Keratinocyte (primary cell): ENCODE results near the gene TLR9. TPM values are rescaled to one million over a fixed set of nuclear protein-coding genes. Genes with fewer than 3 reads are reported as not detected.

ENCODE experiments used
- DNase-seq: peaks from one replicate; pipeline ENCODE4 v3.0.0-alpha.2; 2011; ENCODE audit warnings: low read depth, missing footprints, low spot score
- FAIRE-seq: peaks from 2 replicates; lab custom pipeline; 2011; peaks lifted over from hg19 to GRCh38; lab: Jason Lieb, UNC
- H2AFZ ChIP-seq: 2 replicates; pipeline ENCODE4 v1.6.0; 2012; ENCODE audit warnings: low read length, control low read depth, inconsistent platforms; ENCODE audit not compliant: control insufficient read depth
- H3K27ac ChIP-seq: 2 replicates; pipeline ENCODE4 v1.5.1; 2011; ENCODE audit warnings: low read length; ENCODE audit not compliant: control insufficient read depth, insufficient read depth
- H3K27me3 ChIP-seq: 3 replicates; pipeline ENCODE4 v1.6.0; 2011; ENCODE audit warnings: low read length; ENCODE audit not compliant: control insufficient read depth, insufficient read depth; ENCODE audit errors: extremely low read depth
- H3K36me3 ChIP-seq, 2 experiments: 2 replicates in 1 of 2; 3 replicates in 1 of 2; pipeline ENCODE4 v1.5.1; 2011; ENCODE audit warnings: low read length in 2 of 2, mild to moderate bottlenecking in 1 of 2; ENCODE audit not compliant: control insufficient read depth in 2 of 2, insufficient read depth in 2 of 2; ENCODE audit errors: extremely low read depth in 1 of 2
- H3K4me1 ChIP-seq: 3 replicates; pipeline ENCODE4 v1.5.1; 2011; ENCODE audit warnings: low read length; ENCODE audit not compliant: control insufficient read depth, insufficient read depth; ENCODE audit errors: extremely low read depth
- H3K4me2 ChIP-seq: 3 replicates; pipeline ENCODE4 v1.6.0; 2011; ENCODE audit warnings: low read depth, low read length; ENCODE audit not compliant: control insufficient read depth, insufficient read depth; ENCODE audit errors: extremely low read depth
- H3K4me3 ChIP-seq, 3 experiments: fragments of 200-600 bp in 1 of 3; sonication (generic) in 1 of 3; 2 replicates in 2 of 3; 3 replicates in 1 of 3; pipeline ENCODE4 v1.5.1; 2011 to 2016; ENCODE audit warnings: low read length in 3 of 3, mild to moderate bottlenecking in 3 of 3, control low read depth in 2 of 3, inconsistent platforms in 1 of 3, low read depth in 1 of 3, mixed read lengths in 1 of 3, mixed run types in 1 of 3, moderate library complexity in 1 of 3; ENCODE audit not compliant: control insufficient read depth in 2 of 3, insufficient read depth in 2 of 3; ENCODE audit errors: extremely low read depth in 1 of 3
- H3K79me2 ChIP-seq: 2 replicates; pipeline ENCODE4 v1.6.0; 2012; ENCODE audit warnings: low read length; ENCODE audit not compliant: control insufficient read depth, insufficient read depth
- H3K9ac ChIP-seq: 3 replicates; pipeline ENCODE4 v1.6.0; 2011; ENCODE audit warnings: low read length; ENCODE audit not compliant: control insufficient read depth, insufficient read depth; ENCODE audit errors: extremely low read depth
- H3K9me1 ChIP-seq: 3 replicates; pipeline ENCODE4 v1.6.0; 2011; ENCODE audit warnings: low read length; ENCODE audit not compliant: control insufficient read depth, insufficient read depth; ENCODE audit errors: extremely low read depth
- H3K9me3 ChIP-seq: 2 replicates; pipeline ENCODE4 v1.5.1; 2012; ENCODE audit warnings: low read depth, low read length; ENCODE audit not compliant: control insufficient read depth
- H4K20me1 ChIP-seq: 3 replicates; pipeline ENCODE4 v1.6.0; 2011; ENCODE audit warnings: low read length; ENCODE audit not compliant: control insufficient read depth, insufficient read depth; ENCODE audit errors: extremely low read depth
- CTCF ChIP-seq, 3 experiments: IDR thresholded peaks in 1 of 3; conservative IDR thresholded peaks in 1 of 3; optimal IDR thresholded peaks in 1 of 3; 2 replicates in 2 of 3; 3 replicates in 1 of 3; pipeline versions ENCODE3 to v1.5.1; 2011; ENCODE audit warnings: low read length in 3 of 3, mild to moderate bottlenecking in 3 of 3, moderate library complexity in 2 of 3, control low read depth in 1 of 3, inconsistent platforms in 1 of 3; ENCODE audit not compliant: insufficient read depth in 2 of 3; ENCODE audit errors: extremely low read depth in 1 of 3
- EZH2 ChIP-seq: IDR thresholded peaks from one replicate; pipeline ENCODE4 v1.6.1; 2012; ENCODE audit warnings: inconsistent platforms, mild to moderate bottlenecking, low read length, moderate library complexity
- dilution Hi-C: fragments of 300-500 bp; cut with MboI; formaldehyde crosslinking; loops from one replicate; pipeline ENCODE4 v1.7.0; 2020; ENCODE audit warnings: low sequenced_read_pairs; ENCODE audit not compliant: extremely low pct_ligation_motif_present
- polyA plus RNA-seq, 5 experiments: library from polyadenylated mRNA; depleted of rRNA in 3 of 5; stranded (reverse) in 3 of 5; stranded (forward) in 1 of 5; unstranded in 1 of 5; fragments of >200 nt; gene quantifications; 1 replicate in 1 of 5; 2 replicates in 3 of 5; 3 replicates in 1 of 5; pipeline versions ENCODE4 v1.2.1 to v1.2.3, GENCODE V29; 2011 to 2012; ENCODE audit warnings: missing spikeins in 2 of 5, low read depth in 1 of 5, low replicate concordance in 1 of 5

The TLR9 gene
- polyA plus RNA-seq, 1 donor (not counting 4 experiments of a cell fraction or from before 2014, with no cell fraction given) = not detected

GRCh38 chr3:52211268-52211891 is 14.1 kb downstream of the TLR9 start:
- Histone ChIP-seq H3K4me3 (no peak overlapping the region), H3K9me3 (no peaks in the 10 kb centered on the region), H2AFZ (no peak overlapping the region), H3K27ac (no peak overlapping the region), H3K36me3 (peaks cover 50 to 59% of the 10 kb centered on the region in 2 experiments), H3K4me1 (peaks cover 1% of the 10 kb centered on the region), H4K20me1 (no peaks in the 10 kb centered on the region), H3K27me3 (no peaks in the 10 kb centered on the region), H3K79me2 (no peaks in the 10 kb centered on the region), H3K9ac (no peak overlapping the region), H3K9me1 (no peaks in the 10 kb centered on the region), H3K4me2 (no peak overlapping the region)
- DNase-seq = no peak
- dilution Hi-C loops = no loop called here
- no peak for FAIRE-seq
- TF ChIP-seq CTCF (optimal IDR thresholded peaks at IDR 0.05 in 1 of 3, IDR thresholded peaks at IDR 0.05 in 1 of 3, conservative IDR thresholded peaks at IDR 0.05 in 1 of 3; ENCODE audit: extremely low read depth in 1 of 3, insufficient read depth in 2 of 3, low read length in 3 of 3) (no peak), EZH2 (no peak)

- H3K4me1 ChIP-seq = peaks cover 1% of the 10 kb centered on the region
- H3K27ac ChIP-seq = no peak overlapping the region
- no peak overlapping the region for H3K4me2 ChIP-seq
- no peak for FAIRE-seq
- H2AFZ ChIP-seq = no peak overlapping the region
- no peak for DNase-seq
- no peaks in the 10 kb centered on the region for H4K20me1 ChIP-seq
- no peak for TF ChIP-seq CTCF (optimal IDR thresholded peaks at IDR 0.05 in 1 of 3, IDR thresholded peaks at IDR 0.05 in 1 of 3, conservative IDR thresholded peaks at IDR 0.05 in 1 of 3; ENCODE audit: extremely low read depth in 1 of 3, insufficient read depth in 2 of 3, low read length in 3 of 3)
- H3K9ac ChIP-seq = no peak overlapping the region
- no peaks in the 10 kb centered on the region for H3K9me3 ChIP-seq
- H3K4me3 ChIP-seq = no peak overlapping the region
- dilution Hi-C loops = no loop called here
- H3K79me2 ChIP-seq = no peaks in the 10 kb centered on the region
- H3K27me3 ChIP-seq = no peaks in the 10 kb centered on the region
- H3K9me1 ChIP-seq = no peaks in the 10 kb centered on the region
- H3K36me3 ChIP-seq = peaks cover 52 to 59% of the 10 kb centered on the region in 2 experiments
Measured at GRCh38 chr3:52210550-52211046, 14.8 kb downstream of the TLR9 start.
